ENCODE data around the gene HGF.

- no peak for TF ChIP-seq CTCF (IDR thresholded peaks at IDR 0.05; ENCODE audit: low read length)
- TF ChIP-seq EZH2 (IDR thresholded peaks at IDR 0.05; ENCODE audit: borderline replicate concordance, low read length): no peak
Measured at GRCh38 chr7:81692146-81692905, 77.5 kb downstream of the HGF start.

All from OCI-LY1 (cell line).